GM12891 (cell line): ENCODE data around the gene ADORA2B.

Experiments
- POLR2A ChIP-seq: IDR thresholded peaks from 2 replicates; pipeline ENCODE4 v1.6.1; 2011; ENCODE audit warnings: low read depth, low read length, control low read depth
- POLR2AphosphoS5 ChIP-seq: IDR thresholded peaks from 2 replicates; pipeline ENCODE4 v1.6.1; 2011; ENCODE audit warnings: low read depth, low read length, control low read depth
- SPI1 ChIP-seq: IDR thresholded peaks from 2 replicates; pipeline ENCODE4 v1.6.1; 2011; ENCODE audit warnings: low read depth, low read length, control low read depth
- TAF1 ChIP-seq: IDR thresholded peaks from 2 replicates; pipeline ENCODE4 v1.6.1; 2011; ENCODE audit warnings: low read depth, low read length, control low read depth

- TF ChIP-seq SPI1 (no peak), POLR2AphosphoS5 (no peak), TAF1 (no peak), POLR2A (no peak)
Observed at GRCh38 chr17:15922586-15922985, 22.3 kb upstream of the ADORA2B start.
